ENCODE measurements around the gene BTG2. TPM values are rescaled to one million over a fixed set of nuclear protein-coding genes. Genes with fewer than 3 reads are reported as not detected.

The BTG2 gene
- total and polyA plus RNA-seq, 2 donors (not counting 1 experiment from before 2014, with no cell fraction given), result 9.8 to 26.3 TPM

GRCh38 chr1:203323587-203323986, 18.3 kb downstream of the BTG2 start:
- H4K20me1 ChIP-seq (ENCODE audit: control insufficient read depth, extremely low read depth, insufficient read depth, low read length), result no peaks in the 10 kb centered on the region
- no peaks in the 10 kb centered on the region for H3K79me2 ChIP-seq (ENCODE audit: control insufficient read depth, insufficient read depth, low read length)
- no peaks in the 10 kb centered on the region for H3K36me3 ChIP-seq (ENCODE audit: control insufficient read depth, insufficient read depth, low read length)
- no peak overlapping the region for H2AFZ ChIP-seq (ENCODE audit: low read length)
- H3K4me3 ChIP-seq (replicated peaks in 1 of 4; ENCODE audit: control extremely low read depth in 1 of 4, insufficient read depth in 1 of 4, low read depth in 3 of 4, low read length in 4 of 4), result no peak overlapping the region
- no peak overlapping the region for H3K4me2 ChIP-seq (ENCODE audit: extremely low read depth, insufficient read depth, low read length)
- no peak for TF ChIP-seq CTCF (conservative IDR thresholded peaks at IDR 0.05 in 1 of 2, IDR thresholded peaks at IDR 0.05 in 1 of 2; ENCODE audit: low read depth in 1 of 2, low read length in 2 of 2)
- TF ChIP-seq EZH2 (IDR thresholded peaks at IDR 0.05; ENCODE audit: low read length, missing control alignments), result no peak
- no peak overlapping the region for H3K9ac ChIP-seq (ENCODE audit: insufficient read depth, low read length)
- DNase-seq (ENCODE audit: low read depth in 2 of 2), result no peak
- no peaks in the 10 kb centered on the region for H3K9me3 ChIP-seq (ENCODE audit: control insufficient read depth, insufficient read depth, low read depth, low read length)
- H3K27ac ChIP-seq (ENCODE audit: insufficient read depth, low read length), result no peak overlapping the region
- peaks cover 41% of the 10 kb centered on the region for H3K27me3 ChIP-seq (ENCODE audit: control insufficient read depth, insufficient read depth, low read length)
- H3K4me1 ChIP-seq (ENCODE audit: control insufficient read depth, extremely low read depth, insufficient read depth, low read length), result peaks cover 2% of the 10 kb centered on the region

GRCh38 chr1:203324105-203325025, 19.0 kb downstream of the BTG2 start:
- H3K27ac ChIP-seq (ENCODE audit: insufficient read depth, low read length), result no peak overlapping the region
- H4K20me1 ChIP-seq (ENCODE audit: control insufficient read depth, extremely low read depth, insufficient read depth, low read length), result no peaks in the 10 kb centered on the region

More at GRCh38 chr1:203324105-203325025, 19.0 kb downstream of the BTG2 start:
- Histone ChIP-seq H3K79me2 (ENCODE audit: control insufficient read depth, insufficient read depth, low read length) (no peaks in the 10 kb centered on the region), H3K4me3 (replicated peaks in 1 of 4; ENCODE audit: control extremely low read depth in 1 of 4, insufficient read depth in 1 of 4, low read depth in 3 of 4, low read length in 4 of 4) (no peak overlapping the region), H3K9me3 (ENCODE audit: control insufficient read depth, insufficient read depth, low read depth, low read length) (no peaks in the 10 kb centered on the region), H3K4me2 (ENCODE audit: extremely low read depth, insufficient read depth, low read length) (no peak overlapping the region), H3K4me1 (ENCODE audit: control insufficient read depth, extremely low read depth, insufficient read depth, low read length) (peaks cover 2% of the 10 kb centered on the region), H3K36me3 (ENCODE audit: control insufficient read depth, insufficient read depth, low read length) (no peaks in the 10 kb centered on the region), H2AFZ (ENCODE audit: low read length) (no peak overlapping the region), H3K9ac (ENCODE audit: insufficient read depth, low read length) (no peak overlapping the region), H3K27me3 (ENCODE audit: control insufficient read depth, insufficient read depth, low read length) (peaks cover 41% of the 10 kb centered on the region)
- DNase-seq (ENCODE audit: low read depth in 2 of 2), result no peak
- TF ChIP-seq EZH2 (IDR thresholded peaks at IDR 0.05; ENCODE audit: low read length, missing control alignments), result no peak
- no peak for TF ChIP-seq CTCF (conservative IDR thresholded peaks at IDR 0.05 in 1 of 2, IDR thresholded peaks at IDR 0.05 in 1 of 2; ENCODE audit: low read depth in 1 of 2, low read length in 2 of 2)
